WTC11 (cell line): Measurements from ENCODE around the gene CDH11. TPM values are rescaled to one million over a fixed set of nuclear protein-coding genes. Genes with fewer than 3 reads are reported as not detected.

ENCODE experiments used
- ATAC-seq: fragments of 200-7000 bp; cut with Tn5 transposase; 2 replicates; pipeline ENCODE4 v1.10.0; 2021; ENCODE audit warnings: mild to moderate bottlenecking, moderate library complexity
- CTCF ChIA-PET: fragments of 300-600 bp; sonication (Branson Sonifier 250); formaldehyde crosslinking; loops from one replicate; lab custom pipeline; 2021; ENCODE audit warnings: antibody characterized with exemption; lab: Charles Lee
- POLR2A ChIA-PET: fragments of 350-600 bp; sonication (Branson Sonifier 250); formaldehyde crosslinking; loops from one replicate; lab custom pipeline; 2021; ENCODE audit warnings: antibody characterized with exemption; lab: Charles Lee
- DNase-seq: peaks from one replicate; pipeline ENCODE4 v3.0.0; 2021; ENCODE audit warnings: low spot score
- H3K27ac Mint-ChIP-seq: 2 replicates; pipeline ENCODE4 v1.8.0; 2021; ENCODE audit warnings: mixed read lengths
- H3K27me3 Mint-ChIP-seq: 2 replicates; pipeline ENCODE4 v1.8.0; 2021; ENCODE audit warnings: low read depth, mild to moderate bottlenecking, moderate library complexity, mixed read lengths
- H3K36me3 Mint-ChIP-seq: 2 replicates; pipeline ENCODE4 v1.8.0; 2021; ENCODE audit warnings: mixed read lengths
- H3K4me1 Mint-ChIP-seq: 2 replicates; pipeline ENCODE4 v1.8.0; 2022; ENCODE audit warnings: mixed read lengths
- H3K4me3 Mint-ChIP-seq: 2 replicates; pipeline ENCODE4 v1.8.0; 2021; ENCODE audit warnings: mild to moderate bottlenecking, moderate library complexity, mixed read lengths
- H3K9me3 Mint-ChIP-seq: 2 replicates; pipeline ENCODE4 v1.8.0; 2021; ENCODE audit warnings: mixed read lengths
- CREM ChIP-seq: sonication (generic); formaldehyde crosslinking; IDR thresholded peaks from 2 replicates; pipeline ENCODE4 v1.8.1; 2022; ENCODE audit warnings: mild to moderate bottlenecking, missing genetic modification reagents, moderate library complexity
- FOXK1 ChIP-seq: sonication (generic); formaldehyde crosslinking; IDR thresholded peaks from 2 replicates; pipeline ENCODE4 v1.8.0; 2022; ENCODE audit warnings: mild to moderate bottlenecking, moderate library complexity, missing genetic modification reagents
- GABPB1 ChIP-seq: sonication (generic); formaldehyde crosslinking; IDR thresholded peaks from 2 replicates; pipeline ENCODE4 v1.8.1; 2023; ENCODE audit warnings: mild to moderate bottlenecking, missing genetic modification reagents
- KAT7 ChIP-seq: sonication (generic); formaldehyde crosslinking; IDR thresholded peaks from 2 replicates; pipeline ENCODE4 v1.8.1; 2023; ENCODE audit warnings: missing genetic modification reagents, mild to moderate bottlenecking, borderline replicate concordance
- MYBL2 ChIP-seq: sonication (generic); formaldehyde crosslinking; IDR thresholded peaks from 2 replicates; pipeline ENCODE4 v1.8.1; 2023; ENCODE audit warnings: mild to moderate bottlenecking, moderate library complexity, missing genetic modification reagents
- NFATC4 ChIP-seq: fragments of 250-450 bp; sonication (Bioruptor Pico); IDR thresholded peaks from 2 replicates; pipeline ENCODE4 v1.9.0; 2021; ENCODE audit warnings: mild to moderate bottlenecking
- NR2C2 ChIP-seq: sonication (generic); formaldehyde crosslinking; IDR thresholded peaks from 2 replicates; pipeline ENCODE4 v1.8.0; 2022; ENCODE audit warnings: mild to moderate bottlenecking, missing genetic modification reagents
- SMAD4 ChIP-seq: sonication (generic); formaldehyde crosslinking; IDR thresholded peaks from 2 replicates; pipeline ENCODE4 v1.8.0; 2022; ENCODE audit warnings: mild to moderate bottlenecking, missing genetic modification reagents
- SOX15 ChIP-seq: fragments of 250-450 bp; sonication (Bioruptor Pico); IDR thresholded peaks from 2 replicates; pipeline ENCODE4 v1.9.0; 2021; ENCODE audit warnings: mild to moderate bottlenecking
- SP1 ChIP-seq: sonication (generic); formaldehyde crosslinking; conservative IDR thresholded peaks from 2 replicates; pipeline ENCODE4 v1.8.1; 2022; ENCODE audit warnings: missing genetic modification reagents
- TP53 ChIP-seq: sonication (generic); formaldehyde crosslinking; IDR thresholded peaks from 2 replicates; pipeline ENCODE4 v1.8.1; 2023; ENCODE audit warnings: mild to moderate bottlenecking, missing genetic modification reagents
- ZNF121 ChIP-seq: sonication (generic); formaldehyde crosslinking; IDR thresholded peaks from 2 replicates; pipeline ENCODE4 v1.8.0; 2023; ENCODE audit warnings: missing genetic modification reagents
- ZNF138 ChIP-seq: sonication (generic); formaldehyde crosslinking; conservative IDR thresholded peaks from 2 replicates; pipeline ENCODE4 v1.8.1; 2022; ENCODE audit warnings: mild to moderate bottlenecking, moderate library complexity, missing genetic modification reagents
- ZNF232 ChIP-seq: sonication (generic); formaldehyde crosslinking; IDR thresholded peaks from 2 replicates; pipeline ENCODE4 v1.8.0; 2022; ENCODE audit warnings: mild to moderate bottlenecking, missing genetic modification reagents
- total RNA-seq: library from RNA; stranded (reverse); gene quantifications from 3 replicates; pipeline ENCODE4 v1.2.3, GENCODE V29; 2021
- TF ChIP-seq, protein P1 (sequence below): sonication (generic); formaldehyde crosslinking; IDR thresholded peaks from 2 replicates; pipeline ENCODE4 v1.8.1; 2023; ENCODE audit warnings: mild to moderate bottlenecking, missing genetic modification reagents
- TF ChIP-seq, protein P2 (sequence below): fragments of 250-450 bp; sonication (Bioruptor Pico); IDR thresholded peaks from 2 replicates; pipeline ENCODE4 v1.8.0; 2021; ENCODE audit warnings: mild to moderate bottlenecking
- TF ChIP-seq, protein P3 (sequence below): sonication (generic); formaldehyde crosslinking; IDR thresholded peaks from 2 replicates; pipeline ENCODE4 v1.8.0; 2023; ENCODE audit warnings: mild to moderate bottlenecking, missing genetic modification reagents
- TF ChIP-seq, protein P4 (sequence below): sonication (generic); formaldehyde crosslinking; conservative IDR thresholded peaks from 2 replicates; pipeline ENCODE4 v1.8.1; 2023; ENCODE audit warnings: mild to moderate bottlenecking, low read depth, missing genetic modification reagents, moderate library complexity
- TF ChIP-seq, protein P5 (sequence below): sonication (generic); formaldehyde crosslinking; IDR thresholded peaks from 2 replicates; pipeline ENCODE4 v1.8.1; 2023; ENCODE audit warnings: mild to moderate bottlenecking, moderate library complexity, missing genetic modification reagents
- TF ChIP-seq, protein P6 (sequence below): sonication (generic); formaldehyde crosslinking; IDR thresholded peaks from 2 replicates; pipeline ENCODE4 v1.8.1; 2023; ENCODE audit warnings: mild to moderate bottlenecking, missing genetic modification reagents, borderline replicate concordance

The CDH11 gene
- total RNA-seq, 1 experiment from 2014 or later = 11.6 TPM

DNA sequence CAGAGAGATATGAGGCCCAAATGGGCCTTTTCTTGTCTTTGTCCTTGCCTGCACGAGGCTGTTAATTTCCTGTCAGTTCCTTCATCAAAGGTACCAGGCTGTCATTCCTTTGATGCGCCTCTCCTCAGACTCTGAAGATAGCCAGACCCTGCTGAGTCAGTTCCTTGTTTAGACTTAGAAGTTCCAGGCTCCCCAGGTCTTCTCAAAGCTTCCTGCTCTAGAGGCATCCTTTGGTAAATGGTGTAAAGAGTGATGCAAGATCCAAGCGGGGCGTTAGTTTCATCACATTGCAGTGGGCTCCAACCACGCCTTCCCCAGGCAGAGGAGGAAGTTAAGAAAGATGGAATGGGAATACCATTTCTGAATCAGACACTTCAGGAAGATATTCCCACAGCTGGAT, 4.0 kb upstream of the CDH11 start (continued):
- no peak for TF ChIP-seq NR2C2 (CRISPR knock-in tag)
- no peak for TF ChIP-seq FOXK1 (CRISPR knock-in tag)
- TF ChIP-seq, protein P1, sequence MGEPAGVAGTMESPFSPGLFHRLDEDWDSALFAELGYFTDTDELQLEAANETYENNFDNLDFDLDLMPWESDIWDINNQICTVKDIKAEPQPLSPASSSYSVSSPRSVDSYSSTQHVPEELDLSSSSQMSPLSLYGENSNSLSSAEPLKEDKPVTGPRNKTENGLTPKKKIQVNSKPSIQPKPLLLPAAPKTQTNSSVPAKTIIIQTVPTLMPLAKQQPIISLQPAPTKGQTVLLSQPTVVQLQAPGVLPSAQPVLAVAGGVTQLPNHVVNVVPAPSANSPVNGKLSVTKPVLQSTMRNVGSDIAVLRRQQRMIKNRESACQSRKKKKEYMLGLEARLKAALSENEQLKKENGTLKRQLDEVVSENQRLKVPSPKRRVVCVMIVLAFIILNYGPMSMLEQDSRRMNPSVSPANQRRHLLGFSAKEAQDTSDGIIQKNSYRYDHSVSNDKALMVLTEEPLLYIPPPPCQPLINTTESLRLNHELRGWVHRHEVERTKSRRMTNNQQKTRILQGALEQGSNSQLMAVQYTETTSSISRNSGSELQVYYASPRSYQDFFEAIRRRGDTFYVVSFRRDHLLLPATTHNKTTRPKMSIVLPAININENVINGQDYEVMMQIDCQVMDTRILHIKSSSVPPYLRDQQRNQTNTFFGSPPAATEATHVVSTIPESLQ (CRISPR knock-in tag) = no peak
- TF ChIP-seq, protein P2, sequence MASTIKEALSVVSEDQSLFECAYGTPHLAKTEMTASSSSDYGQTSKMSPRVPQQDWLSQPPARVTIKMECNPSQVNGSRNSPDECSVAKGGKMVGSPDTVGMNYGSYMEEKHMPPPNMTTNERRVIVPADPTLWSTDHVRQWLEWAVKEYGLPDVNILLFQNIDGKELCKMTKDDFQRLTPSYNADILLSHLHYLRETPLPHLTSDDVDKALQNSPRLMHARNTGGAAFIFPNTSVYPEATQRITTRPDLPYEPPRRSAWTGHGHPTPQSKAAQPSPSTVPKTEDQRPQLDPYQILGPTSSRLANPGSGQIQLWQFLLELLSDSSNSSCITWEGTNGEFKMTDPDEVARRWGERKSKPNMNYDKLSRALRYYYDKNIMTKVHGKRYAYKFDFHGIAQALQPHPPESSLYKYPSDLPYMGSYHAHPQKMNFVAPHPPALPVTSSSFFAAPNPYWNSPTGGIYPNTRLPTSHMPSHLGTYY (CRISPR knock-in tag) = no peak
- TF ChIP-seq, protein P3, sequence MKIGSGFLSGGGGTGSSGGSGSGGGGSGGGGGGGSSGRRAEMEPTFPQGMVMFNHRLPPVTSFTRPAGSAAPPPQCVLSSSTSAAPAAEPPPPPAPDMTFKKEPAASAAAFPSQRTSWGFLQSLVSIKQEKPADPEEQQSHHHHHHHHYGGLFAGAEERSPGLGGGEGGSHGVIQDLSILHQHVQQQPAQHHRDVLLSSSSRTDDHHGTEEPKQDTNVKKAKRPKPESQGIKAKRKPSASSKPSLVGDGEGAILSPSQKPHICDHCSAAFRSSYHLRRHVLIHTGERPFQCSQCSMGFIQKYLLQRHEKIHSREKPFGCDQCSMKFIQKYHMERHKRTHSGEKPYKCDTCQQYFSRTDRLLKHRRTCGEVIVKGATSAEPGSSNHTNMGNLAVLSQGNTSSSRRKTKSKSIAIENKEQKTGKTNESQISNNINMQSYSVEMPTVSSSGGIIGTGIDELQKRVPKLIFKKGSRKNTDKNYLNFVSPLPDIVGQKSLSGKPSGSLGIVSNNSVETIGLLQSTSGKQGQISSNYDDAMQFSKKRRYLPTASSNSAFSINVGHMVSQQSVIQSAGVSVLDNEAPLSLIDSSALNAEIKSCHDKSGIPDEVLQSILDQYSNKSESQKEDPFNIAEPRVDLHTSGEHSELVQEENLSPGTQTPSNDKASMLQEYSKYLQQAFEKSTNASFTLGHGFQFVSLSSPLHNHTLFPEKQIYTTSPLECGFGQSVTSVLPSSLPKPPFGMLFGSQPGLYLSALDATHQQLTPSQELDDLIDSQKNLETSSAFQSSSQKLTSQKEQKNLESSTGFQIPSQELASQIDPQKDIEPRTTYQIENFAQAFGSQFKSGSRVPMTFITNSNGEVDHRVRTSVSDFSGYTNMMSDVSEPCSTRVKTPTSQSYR (CRISPR knock-in tag) = no peak
- TF ChIP-seq SOX15 (CRISPR knock-in tag) = no peak
- no peak for TF ChIP-seq ZNF232
- TF ChIP-seq TP53 (CRISPR knock-in tag) = no peak

DNA sequence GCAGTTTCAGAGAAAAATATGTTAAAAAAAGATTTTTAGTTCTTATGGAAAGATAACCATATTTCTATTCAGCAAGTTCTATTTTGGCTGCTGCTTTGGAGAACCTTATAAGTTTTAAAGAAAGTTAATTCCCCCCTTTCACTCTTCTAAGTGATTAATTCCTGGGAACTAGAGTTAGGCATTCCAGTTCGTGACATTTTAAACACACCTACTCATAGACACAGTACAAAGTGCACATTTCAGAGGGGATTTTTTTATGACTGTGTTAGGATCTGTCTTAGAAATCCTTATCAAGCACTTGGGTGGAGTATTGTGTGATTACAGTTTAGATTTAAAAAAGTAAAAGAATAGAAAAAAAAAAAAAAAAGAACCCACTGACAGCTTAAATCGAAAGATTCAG, 3.5 kb upstream of the CDH11 start:
- Mint-ChIP-seq H3K27me3 (peaks cover 66% of the 10 kb centered on the region), H3K27ac (no peak overlapping the region), H3K9me3 (no peaks in the 10 kb centered on the region), H3K36me3 (no peaks in the 10 kb centered on the region), H3K4me1 (peaks cover 7% of the 10 kb centered on the region), H3K4me3 (no peak overlapping the region)
- ATAC-seq = no peak
- POLR2A ChIA-PET = interaction anchor here (0.6 kb wide), 1 partner anchor 1181 kb away, joined by 3 read pairs; no protein-coding TSS in a partner anchor
- no peak for DNase-seq
- CTCF ChIA-PET = no interaction called here
- TF ChIP-seq NFATC4 (CRISPR knock-in tag) (no peak), GABPB1 (CRISPR knock-in tag) (no peak), NR2C2 (CRISPR knock-in tag) (no peak), ZNF121 (no peak), SP1 (CRISPR knock-in tag) (no peak)

DNA sequence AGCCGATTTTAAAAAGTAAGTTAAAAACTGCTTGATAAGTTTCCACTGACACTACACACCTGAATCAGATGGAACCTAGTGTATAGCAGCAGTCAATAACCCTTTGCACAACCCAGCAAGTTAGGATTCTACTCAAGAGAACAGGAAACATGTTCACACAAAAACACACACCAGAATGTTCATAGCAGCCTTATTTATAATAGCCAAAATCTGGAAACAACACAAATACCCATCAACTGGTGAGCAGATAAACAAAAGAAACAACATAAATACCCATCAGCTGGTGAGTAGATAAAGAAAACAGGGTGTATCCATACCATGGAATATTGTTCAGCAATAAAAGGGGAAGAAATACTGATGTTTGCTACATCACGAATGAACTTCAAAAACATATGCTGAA, 2.7 kb upstream of the CDH11 start:
- ATAC-seq (no peak), DNase-seq (no peak)
- CTCF ChIA-PET = no interaction called here
- POLR2A ChIA-PET = no interaction called here
- Mint-ChIP-seq H3K4me1 (peaks cover 14% of the 10 kb centered on the region), H3K4me3 (peak overlapping the region; percentile 85; the same call in 1 of the 2 replicates), H3K27ac (no peak overlapping the region), H3K27me3 (peaks cover 73% of the 10 kb centered on the region), H3K36me3 (no peaks in the 10 kb centered on the region), H3K9me3 (no peaks in the 10 kb centered on the region)
- TF ChIP-seq, protein P4, sequence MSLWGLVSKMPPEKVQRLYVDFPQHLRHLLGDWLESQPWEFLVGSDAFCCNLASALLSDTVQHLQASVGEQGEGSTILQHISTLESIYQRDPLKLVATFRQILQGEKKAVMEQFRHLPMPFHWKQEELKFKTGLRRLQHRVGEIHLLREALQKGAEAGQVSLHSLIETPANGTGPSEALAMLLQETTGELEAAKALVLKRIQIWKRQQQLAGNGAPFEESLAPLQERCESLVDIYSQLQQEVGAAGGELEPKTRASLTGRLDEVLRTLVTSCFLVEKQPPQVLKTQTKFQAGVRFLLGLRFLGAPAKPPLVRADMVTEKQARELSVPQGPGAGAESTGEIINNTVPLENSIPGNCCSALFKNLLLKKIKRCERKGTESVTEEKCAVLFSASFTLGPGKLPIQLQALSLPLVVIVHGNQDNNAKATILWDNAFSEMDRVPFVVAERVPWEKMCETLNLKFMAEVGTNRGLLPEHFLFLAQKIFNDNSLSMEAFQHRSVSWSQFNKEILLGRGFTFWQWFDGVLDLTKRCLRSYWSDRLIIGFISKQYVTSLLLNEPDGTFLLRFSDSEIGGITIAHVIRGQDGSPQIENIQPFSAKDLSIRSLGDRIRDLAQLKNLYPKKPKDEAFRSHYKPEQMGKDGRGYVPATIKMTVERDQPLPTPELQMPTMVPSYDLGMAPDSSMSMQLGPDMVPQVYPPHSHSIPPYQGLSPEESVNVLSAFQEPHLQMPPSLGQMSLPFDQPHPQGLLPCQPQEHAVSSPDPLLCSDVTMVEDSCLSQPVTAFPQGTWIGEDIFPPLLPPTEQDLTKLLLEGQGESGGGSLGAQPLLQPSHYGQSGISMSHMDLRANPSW (CRISPR knock-in tag) = no peak
- TF ChIP-seq, protein P5, sequence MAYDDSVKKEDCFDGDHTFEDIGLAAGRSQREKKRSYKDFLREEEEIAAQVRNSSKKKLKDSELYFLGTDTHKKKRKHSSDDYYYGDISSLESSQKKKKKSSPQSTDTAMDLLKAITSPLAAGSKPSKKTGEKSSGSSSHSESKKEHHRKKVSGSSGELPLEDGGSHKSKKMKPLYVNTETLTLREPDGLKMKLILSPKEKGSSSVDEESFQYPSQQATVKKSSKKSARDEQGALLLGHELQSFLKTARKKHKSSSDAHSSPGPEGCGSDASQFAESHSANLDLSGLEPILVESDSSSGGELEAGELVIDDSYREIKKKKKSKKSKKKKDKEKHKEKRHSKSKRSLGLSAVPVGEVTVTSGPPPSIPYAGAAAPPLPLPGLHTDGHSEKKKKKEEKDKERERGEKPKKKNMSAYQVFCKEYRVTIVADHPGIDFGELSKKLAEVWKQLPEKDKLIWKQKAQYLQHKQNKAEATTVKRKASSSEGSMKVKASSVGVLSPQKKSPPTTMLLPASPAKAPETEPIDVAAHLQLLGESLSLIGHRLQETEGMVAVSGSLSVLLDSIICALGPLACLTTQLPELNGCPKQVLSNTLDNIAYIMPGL (CRISPR knock-in tag) = no peak
- TF ChIP-seq ZNF138 (CRISPR knock-in tag) = no peak
- TF ChIP-seq CREM (CRISPR knock-in tag) = no peak
- TF ChIP-seq SMAD4 (CRISPR knock-in tag) = no peak
- no peak for TF ChIP-seq MYBL2 (CRISPR knock-in tag)
- TF ChIP-seq, protein P6, sequence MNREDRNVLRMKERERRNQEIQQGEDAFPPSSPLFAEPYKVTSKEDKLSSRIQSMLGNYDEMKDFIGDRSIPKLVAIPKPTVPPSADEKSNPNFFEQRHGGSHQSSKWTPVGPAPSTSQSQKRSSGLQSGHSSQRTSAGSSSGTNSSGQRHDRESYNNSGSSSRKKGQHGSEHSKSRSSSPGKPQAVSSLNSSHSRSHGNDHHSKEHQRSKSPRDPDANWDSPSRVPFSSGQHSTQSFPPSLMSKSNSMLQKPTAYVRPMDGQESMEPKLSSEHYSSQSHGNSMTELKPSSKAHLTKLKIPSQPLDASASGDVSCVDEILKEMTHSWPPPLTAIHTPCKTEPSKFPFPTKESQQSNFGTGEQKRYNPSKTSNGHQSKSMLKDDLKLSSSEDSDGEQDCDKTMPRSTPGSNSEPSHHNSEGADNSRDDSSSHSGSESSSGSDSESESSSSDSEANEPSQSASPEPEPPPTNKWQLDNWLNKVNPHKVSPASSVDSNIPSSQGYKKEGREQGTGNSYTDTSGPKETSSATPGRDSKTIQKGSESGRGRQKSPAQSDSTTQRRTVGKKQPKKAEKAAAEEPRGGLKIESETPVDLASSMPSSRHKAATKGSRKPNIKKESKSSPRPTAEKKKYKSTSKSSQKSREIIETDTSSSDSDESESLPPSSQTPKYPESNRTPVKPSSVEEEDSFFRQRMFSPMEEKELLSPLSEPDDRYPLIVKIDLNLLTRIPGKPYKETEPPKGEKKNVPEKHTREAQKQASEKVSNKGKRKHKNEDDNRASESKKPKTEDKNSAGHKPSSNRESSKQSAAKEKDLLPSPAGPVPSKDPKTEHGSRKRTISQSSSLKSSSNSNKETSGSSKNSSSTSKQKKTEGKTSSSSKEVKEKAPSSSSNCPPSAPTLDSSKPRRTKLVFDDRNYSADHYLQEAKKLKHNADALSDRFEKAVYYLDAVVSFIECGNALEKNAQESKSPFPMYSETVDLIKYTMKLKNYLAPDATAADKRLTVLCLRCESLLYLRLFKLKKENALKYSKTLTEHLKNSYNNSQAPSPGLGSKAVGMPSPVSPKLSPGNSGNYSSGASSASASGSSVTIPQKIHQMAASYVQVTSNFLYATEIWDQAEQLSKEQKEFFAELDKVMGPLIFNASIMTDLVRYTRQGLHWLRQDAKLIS = no peak
- TF ChIP-seq KAT7 (CRISPR knock-in tag) = no peak
